ENCODE measurements around the gene HAO2.

The HAO2 gene

DNA sequence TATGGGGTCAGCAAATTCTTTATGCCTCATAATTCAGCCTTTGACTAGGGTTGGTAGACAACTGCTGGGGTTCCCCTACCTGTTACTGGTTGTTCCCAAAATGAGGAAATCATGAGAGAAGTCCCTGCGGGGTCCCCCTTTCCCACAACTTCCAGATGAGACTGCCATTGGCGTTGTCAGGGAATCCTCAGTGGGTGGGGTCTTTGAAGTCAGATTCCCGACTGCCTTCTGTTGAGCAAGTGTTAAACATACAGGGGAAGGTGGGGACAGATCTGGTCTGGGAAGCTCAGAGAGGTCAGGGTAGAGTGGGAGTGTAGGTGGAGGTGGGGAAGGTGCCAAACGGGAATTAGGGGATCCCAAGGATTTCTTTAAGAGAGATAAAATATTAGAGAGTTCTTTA, 61.1 kb downstream of the HAO2 start:
- no peak overlapping the region for H3K4me3 ChIP-seq (ENCODE audit: low read depth, low read length)

DNA sequence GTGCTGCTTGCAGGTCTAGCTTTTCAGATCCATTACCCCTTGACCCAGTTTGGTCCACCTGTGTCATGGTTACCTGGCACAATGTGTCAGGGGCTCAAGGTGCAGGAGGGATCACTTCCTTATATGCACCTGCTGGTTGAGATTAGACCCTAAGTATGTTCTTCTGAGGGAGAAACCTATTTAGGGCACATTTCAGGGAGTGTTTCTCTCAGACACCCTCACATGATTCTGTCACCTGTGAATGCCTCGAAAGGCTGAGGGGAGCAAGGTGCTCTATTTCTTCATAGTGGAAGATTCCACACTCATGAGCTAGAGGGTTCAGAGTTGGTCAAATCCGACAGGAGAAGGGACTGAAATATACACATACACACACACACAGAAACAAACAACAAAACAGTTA, 61.9 kb downstream of the HAO2 start:
- H3K4me3 ChIP-seq (ENCODE audit: low read depth, low read length): no peak overlapping the region

DNA sequence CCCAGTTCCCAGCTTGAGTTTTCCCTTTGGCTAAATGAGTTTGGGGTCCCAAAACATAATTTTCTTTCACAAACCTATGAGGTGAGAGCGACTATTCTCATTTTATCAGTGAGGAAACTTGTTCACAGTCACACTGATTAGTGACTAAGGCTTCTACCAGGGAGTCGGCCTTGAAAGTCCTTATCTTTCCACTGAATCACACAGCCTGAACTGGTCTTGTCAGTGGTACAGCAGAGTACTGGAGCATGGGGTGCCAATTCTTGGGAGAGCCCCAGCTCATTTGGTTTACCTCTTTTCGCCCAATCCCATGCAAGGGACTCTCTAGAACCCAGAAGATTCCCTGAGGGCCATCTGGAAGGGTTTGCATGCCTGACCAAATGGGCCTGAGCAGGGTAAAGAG, 63.3 kb downstream of the HAO2 start:
- H3K4me3 ChIP-seq (ENCODE audit: low read depth, low read length): no peak overlapping the region

DNA sequence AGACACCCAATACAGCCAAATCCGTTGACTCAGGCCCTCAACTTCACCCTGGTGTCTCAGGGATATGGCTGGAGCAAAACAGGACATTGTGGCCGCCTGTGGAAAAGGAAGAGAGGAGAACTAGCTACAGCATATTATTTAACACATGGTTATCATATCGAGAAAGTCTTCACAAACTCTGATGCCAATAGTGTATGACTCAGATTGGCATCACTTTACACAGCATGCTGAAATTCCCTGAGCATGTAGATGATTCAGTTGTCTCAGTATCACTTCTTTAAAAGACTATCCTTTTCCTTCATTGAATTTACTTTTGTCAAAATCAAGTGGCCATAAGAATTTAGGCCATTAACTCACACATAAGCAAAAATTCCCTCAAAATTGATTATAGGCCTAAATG, 66.5 kb downstream of the HAO2 start:
- H3K4me3 ChIP-seq (ENCODE audit: low read depth, low read length): no peak overlapping the region

DNA sequence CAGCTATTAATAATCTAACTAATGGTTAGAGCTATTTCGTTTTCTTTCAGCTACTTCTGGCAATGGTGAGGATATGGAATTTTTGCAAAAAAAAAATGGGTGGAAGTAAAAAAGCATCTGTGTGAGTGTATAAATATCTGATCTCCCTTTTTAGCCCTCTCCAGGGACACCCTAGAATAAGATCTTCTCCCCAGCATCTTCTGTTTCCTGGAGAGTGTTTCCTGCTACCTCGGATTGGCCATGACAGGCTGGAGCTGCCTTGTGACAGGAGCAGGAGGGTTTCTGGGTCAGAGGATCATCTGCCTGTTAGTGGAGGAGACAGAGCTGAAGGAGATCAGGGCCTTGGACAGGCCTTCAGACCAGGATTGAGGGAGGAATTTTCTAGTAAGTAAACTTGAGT, 70.2 kb downstream of the HAO2 start:
- H3K4me3 ChIP-seq (ENCODE audit: low read depth, low read length): no peak overlapping the region

DNA sequence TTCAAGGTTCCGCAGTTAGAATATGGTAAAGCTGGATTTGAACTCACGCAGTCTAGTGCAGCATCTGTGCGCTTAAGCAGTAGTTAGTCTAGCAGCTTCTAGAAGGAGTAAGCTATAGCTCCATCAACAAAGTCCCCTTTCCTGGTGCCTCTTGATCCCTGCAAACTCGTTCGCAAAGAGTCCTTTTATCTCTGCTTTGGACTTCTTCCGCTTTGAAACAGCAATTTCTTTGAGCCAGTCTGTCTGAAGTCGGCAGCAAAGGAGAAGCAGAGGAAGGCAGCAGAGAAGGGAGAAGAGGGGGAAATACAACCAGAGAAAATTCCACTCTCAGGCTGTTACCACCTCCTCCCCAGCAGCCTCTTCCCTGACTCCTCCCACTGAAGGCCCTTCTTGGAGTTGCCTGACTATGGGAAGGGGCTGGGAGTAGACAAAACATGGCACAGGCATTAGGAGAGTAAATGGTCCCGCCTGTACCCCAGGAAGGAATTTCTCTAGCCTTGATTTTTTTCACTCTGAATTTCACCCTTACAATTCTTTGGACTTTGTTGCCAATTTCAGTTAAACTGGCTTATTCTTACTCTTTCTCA, 72.2 kb downstream of the HAO2 start:
- no peak overlapping the region for H3K4me3 ChIP-seq (ENCODE audit: low read depth, low read length)

DNA sequence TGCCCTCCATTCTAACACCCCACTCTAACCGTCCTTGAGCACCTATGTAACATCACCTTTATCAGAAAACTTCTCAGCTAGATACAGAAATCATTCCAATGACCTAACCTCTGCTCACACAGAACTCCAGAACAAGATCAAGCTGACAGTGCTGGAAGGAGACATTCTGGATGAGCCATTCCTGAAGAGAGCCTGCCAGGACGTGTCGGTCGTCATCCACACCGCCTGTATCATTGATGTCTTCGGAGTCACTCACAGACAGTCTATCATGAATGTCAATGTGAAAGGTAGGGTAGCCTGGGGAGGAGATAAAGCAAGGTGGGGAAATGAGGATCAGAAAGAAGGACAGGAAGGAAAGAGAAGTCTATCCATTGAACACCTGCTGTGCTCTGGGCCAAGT, 74.2 kb downstream of the HAO2 start:
- H3K4me3 ChIP-seq (ENCODE audit: low read depth, low read length): no peak overlapping the region
